Mononuclear cell (primary cell): Measurements from ENCODE around the gene WDR45B. TPM values are rescaled to one million over a fixed set of nuclear protein-coding genes. Genes with fewer than 3 reads are reported as not detected.

Experiments used
- H3K27me3 ChIP-seq: 2 replicates; pipeline ENCODE4 v1.6.0; 2011; ENCODE audit warnings: low read length, control low read depth; ENCODE audit not compliant: insufficient read depth
- H3K4me1 ChIP-seq: 2 replicates; pipeline ENCODE4 v1.5.1; 2011; ENCODE audit warnings: mild to moderate bottlenecking, low read length, control low read depth; ENCODE audit not compliant: insufficient read depth
- H3K4me3 ChIP-seq: 2 replicates; pipeline ENCODE4 v1.5.1; 2011; ENCODE audit warnings: mild to moderate bottlenecking, low read length, moderate library complexity
- H3K9me3 ChIP-seq: 2 replicates; pipeline ENCODE4 v1.5.1; 2011; ENCODE audit warnings: low read depth, mild to moderate bottlenecking, control low read depth, low read length
- total RNA-seq: library from RNA; depleted of rRNA; stranded (reverse); fragments of >200 nt; gene quantifications from one replicate; pipeline ENCODE4 v1.2.3, GENCODE V29; 2012

Gene WDR45B
- total RNA-seq, 1 donor: 73.3 TPM

DNA sequence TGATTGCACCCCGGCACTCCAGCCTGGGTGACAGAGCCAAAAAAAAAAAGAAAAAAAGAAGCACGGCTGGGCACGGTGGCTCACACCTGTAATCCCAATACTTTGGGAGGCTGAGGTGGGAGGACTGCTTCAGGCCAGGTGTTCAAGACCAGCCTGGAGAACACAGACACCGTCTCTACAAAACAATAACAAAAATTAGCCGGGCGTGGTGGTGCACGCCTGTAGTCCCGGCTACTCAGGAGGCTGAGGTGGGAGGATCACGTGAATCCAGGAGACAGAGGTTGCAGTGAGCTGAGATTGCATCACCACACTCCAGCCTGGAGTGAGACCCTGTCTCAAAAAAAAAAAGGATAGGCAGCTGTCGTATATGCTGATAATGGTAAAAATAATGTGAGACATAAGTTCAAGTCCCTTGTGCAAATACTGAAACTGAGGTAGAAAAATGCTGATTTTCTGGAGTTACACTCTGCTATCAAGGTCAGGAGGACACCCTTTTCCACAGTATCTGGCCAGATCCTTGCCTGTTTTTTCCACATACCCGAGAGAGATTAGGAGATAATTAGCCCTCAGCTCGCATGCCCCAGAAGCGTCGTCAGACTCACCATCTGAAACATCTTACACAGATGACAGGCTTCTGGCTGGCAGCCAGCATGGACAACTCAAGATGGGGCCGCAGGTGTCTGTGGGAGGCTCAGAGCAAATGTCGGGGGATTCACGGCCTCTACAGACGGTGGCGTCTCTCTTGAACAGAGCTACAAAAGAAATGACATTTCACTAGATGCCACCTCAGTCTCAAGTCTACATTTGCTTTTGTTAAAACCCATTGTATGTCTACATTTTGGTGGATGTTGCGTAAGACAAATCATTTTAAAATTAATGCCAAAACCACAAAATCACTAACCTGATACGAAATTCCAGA is 36.8 kb downstream of the WDR45B start:
- Histone ChIP-seq H3K9me3 (no peaks in the 10 kb centered on the region), H3K27me3 (no peaks in the 10 kb centered on the region), H3K4me3 (no peak overlapping the region), H3K4me1 (no peaks in the 10 kb centered on the region)

DNA sequence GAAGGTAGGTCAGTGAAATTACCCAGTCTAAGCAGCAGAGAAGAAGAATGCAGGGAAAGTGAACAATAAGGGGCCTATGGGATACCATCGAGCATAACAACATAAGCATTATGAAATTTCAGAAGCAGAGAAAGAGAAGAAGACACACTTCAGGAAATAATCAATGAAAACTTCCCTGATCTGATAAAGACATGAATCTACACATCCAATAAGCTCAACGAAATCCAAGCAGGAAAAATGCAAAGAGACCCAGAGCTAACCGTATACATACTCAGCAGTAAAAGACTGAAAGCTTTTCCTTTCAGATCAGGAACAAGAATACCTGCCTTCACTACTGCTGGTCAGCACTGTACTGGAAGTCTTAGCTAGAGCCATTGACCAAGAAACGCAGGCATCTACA is 38.6 kb downstream of the WDR45B start:
- H3K9me3 ChIP-seq: no peaks in the 10 kb centered on the region
- peaks cover under 1% of the 10 kb centered on the region for H3K4me1 ChIP-seq
- H3K4me3 ChIP-seq: no peak overlapping the region
- no peaks in the 10 kb centered on the region for H3K27me3 ChIP-seq

DNA sequence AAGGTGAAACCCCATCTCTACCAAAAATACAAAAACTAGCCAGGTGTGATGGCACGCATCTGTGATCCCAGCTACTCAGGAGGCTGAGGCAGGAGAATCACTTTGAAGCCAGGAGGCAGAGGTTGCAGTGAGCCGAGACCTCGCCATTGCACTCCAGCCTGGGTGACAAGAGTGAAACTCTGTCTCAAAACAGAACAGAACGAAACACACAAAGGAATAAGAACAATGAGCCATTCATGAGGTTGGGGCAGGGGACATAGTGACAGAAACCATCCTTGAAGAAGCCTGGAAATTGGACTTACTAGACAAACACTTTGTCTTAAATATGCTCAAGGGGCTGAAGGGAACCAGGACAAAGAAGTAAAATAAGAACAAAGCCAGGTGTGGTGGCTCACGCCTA is 39.4 kb downstream of the WDR45B start:
- no peak overlapping the region for H3K4me3 ChIP-seq
- no peaks in the 10 kb centered on the region for H3K27me3 ChIP-seq
- H3K9me3 ChIP-seq: no peaks in the 10 kb centered on the region
- peaks cover 9% of the 10 kb centered on the region for H3K4me1 ChIP-seq

DNA sequence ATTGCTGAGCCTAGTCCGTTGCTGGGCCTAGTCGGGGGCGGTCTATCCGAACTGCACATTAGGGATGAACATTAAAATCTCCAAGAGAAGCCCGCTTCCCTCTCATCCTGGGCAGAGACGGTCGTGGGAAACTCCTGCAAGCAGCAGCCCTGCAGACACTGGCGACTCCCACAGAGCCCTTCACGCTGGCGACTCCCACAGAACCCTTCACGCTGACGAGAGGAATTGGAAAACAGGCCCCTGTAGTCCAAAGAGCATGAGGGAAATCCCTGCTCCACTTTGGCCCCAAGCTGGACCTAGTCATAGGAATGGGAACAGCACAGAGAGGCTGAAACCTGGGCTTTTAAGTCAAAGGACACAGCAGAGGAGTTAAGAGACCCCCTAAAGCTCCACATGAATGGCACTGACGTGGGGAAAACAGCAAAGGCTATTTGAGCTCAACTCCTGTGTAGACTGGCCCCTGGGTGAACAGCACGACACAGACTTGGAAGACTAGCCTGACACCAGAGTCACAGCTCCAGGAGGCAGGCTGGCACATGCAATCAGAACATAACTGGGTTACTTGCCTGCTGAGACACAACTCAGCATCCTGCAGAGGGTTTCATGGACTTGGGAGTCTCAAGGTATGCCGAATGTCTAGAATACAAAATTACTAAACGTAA is 42.2 kb downstream of the WDR45B start:
- H3K4me3 ChIP-seq: no peak overlapping the region
- peaks cover 16% of the 10 kb centered on the region for H3K4me1 ChIP-seq
- H3K9me3 ChIP-seq: no peaks in the 10 kb centered on the region
- no peaks in the 10 kb centered on the region for H3K27me3 ChIP-seq

DNA sequence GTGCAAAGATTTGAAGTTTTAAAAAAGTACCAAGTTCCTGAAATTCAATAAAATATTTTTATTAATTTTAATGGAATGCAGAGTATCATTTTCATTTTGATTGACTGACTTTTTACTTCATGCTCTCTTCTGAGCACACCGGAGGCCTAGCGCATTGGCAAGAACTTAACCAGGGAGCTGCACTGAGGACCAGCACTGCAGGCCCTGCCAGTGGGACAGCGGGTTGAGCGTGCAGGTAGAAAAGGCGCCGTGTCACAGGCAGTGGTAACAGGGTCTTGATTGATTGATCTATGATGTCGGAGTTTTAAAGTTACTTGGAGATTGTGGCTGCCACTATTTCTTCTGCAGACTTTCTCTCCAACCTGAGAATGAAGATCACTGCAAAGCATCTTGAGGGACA is 43.7 kb downstream of the WDR45B start:
- peaks cover 16% of the 10 kb centered on the region for H3K4me1 ChIP-seq

DNA sequence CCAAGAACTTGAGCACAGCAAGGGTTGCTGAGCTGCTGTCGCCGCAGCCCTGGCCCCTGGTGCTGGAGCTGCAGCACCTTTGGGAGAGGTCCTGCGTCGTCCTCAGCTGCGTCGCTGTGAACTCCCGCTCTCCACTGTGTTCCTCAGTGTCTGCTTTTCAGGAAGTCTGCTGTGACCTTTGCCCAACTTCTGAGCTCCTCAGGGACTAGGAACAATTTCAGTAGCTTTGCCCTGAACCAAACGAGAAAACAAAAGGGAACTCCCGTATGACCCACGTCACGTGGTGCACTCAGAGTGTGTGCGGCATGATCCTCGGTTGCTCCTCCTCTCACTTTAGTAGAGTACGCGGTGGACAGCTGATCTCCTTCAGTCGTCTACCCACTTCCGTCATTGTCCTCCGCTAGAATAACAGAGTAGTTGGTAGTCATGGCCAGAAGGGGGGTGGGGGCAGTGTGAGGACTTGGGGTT is 44.2 kb downstream of the WDR45B start:
- peaks cover 16% of the 10 kb centered on the region for H3K4me1 ChIP-seq
- no peak overlapping the region for H3K4me3 ChIP-seq
- no peaks in the 10 kb centered on the region for H3K9me3 ChIP-seq
- no peaks in the 10 kb centered on the region for H3K27me3 ChIP-seq

More for the DNA sequence above, 43.7 kb downstream of the WDR45B start:
- Histone ChIP-seq H3K9me3 (no peaks in the 10 kb centered on the region), H3K4me3 (no peak overlapping the region), H3K27me3 (no peaks in the 10 kb centered on the region)

DNA sequence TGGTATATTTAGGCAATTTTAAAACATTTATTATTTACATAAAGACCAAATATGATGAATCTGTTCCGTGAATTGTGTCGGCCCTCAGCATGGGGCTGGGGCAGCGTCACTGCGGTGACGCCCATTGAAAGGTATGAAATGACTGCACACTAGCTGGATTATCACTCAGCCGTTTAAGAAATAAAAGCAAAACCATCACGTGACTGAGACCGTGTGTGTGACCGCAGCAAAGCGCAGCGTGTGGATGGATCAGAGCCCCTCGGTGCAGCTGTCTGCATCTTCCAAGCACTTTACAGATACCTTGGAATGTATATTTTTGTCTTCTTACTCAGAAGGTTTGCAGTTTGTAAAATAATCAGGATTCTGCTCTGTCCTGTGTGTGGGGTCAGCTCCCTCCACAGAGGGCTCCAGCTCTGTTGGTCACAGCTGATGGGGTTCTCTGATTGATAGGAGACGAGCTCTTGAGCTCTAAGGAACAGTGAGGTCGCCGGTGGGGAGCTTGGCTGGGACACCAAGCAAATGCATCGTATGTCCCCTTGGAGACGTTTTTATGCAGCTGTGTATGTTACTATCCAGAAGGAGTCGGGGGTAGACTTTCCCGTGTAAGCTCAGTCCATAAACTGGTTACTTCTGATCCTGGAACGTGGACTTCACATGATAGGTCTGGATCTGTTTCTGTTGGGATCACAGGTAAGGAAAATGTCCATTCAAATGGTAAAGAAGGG is 45.1 kb downstream of the WDR45B start:
- no peak overlapping the region for H3K4me3 ChIP-seq
- peaks cover 16% of the 10 kb centered on the region for H3K4me1 ChIP-seq
- H3K9me3 ChIP-seq: no peaks in the 10 kb centered on the region
- no peaks in the 10 kb centered on the region for H3K27me3 ChIP-seq

DNA sequence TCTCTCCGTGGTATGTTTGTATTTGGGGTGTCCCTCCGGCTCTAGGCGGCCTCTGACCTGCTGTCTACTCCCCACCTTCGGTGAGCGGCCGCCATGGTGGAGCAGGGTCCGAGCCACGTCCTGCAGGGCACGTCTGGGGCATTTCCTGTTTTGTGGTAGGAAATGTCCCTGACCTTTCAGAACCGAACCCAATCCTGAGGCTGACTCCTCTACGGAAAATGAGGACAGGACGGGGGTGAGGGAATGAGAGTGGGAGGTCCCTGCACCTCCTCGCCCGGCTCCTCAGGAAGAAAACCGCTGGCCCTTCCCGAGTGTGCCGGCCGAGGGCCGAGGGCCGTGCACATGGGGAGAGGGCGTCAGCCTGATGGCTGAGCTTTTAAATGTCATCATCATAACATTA is 45.8 kb downstream of the WDR45B start:
- Histone ChIP-seq H3K27me3 (no peaks in the 10 kb centered on the region), H3K4me3 (no peak overlapping the region), H3K4me1 (peaks cover 16% of the 10 kb centered on the region), H3K9me3 (no peaks in the 10 kb centered on the region)

DNA sequence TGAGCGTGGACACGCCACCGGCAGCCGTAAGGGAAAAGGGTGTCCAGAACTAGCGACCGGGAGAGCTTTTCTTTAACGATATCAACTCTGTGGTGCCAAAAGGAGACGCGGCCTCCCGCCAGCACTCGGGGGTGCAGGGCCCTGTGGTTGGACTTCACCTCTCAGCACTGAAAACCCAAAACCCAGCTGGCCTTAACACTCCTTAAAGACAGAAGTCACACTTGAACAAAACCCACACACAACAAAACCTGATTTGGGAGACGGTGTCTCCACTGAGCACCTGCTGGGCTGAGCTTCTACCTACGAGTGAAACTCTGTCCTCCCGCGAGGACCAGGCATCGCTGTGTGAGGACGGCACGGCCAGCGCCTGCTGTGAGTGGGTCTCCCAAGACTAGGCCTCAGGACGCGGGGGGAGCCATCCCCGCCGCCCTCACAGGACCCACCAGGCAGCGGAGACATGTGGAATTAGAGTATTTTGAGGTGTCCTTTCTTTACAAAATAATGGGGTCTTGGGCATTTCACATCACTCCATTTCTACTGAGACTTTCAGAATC is 46.7 kb downstream of the WDR45B start:
- peaks cover 16% of the 10 kb centered on the region for H3K4me1 ChIP-seq
- H3K4me3 ChIP-seq: no peak overlapping the region
- H3K27me3 ChIP-seq: no peaks in the 10 kb centered on the region
- no peaks in the 10 kb centered on the region for H3K9me3 ChIP-seq

DNA sequence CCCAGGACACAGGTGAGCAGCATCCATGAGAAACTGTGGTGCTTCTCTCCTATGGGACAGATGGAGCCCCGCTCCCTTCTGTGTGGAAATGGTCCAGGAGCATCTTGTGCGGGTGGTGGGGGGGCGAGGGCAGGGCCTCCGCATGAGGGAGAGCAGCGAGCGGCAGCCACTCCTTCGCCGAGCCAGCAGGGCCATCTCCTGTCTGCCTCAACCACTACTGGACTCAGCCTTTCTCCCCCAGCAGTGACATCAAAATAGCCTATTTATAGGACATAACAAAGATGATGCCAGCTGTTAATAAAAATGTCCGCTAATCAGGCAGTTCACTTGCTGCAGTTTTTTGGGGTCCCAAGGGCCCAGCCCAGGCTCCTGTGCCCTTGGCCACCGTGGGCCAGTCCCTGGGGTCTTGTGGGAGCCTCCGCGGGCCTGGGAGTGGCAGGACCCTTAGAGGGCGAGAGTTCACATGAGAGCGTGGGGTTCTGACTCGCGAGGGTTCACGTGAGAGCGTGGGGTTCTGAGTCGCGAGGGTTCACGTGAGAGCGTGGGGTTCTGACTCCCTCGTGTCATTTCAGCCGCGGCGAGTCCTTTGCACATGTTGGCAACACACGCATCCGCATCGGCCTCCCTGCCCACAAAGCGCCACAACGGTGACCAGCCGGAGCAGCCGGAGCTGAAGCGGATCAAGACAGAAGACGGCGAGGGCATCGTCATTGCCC is 47.4 kb downstream of the WDR45B start:
- Histone ChIP-seq H3K27me3 (no peaks in the 10 kb centered on the region), H3K9me3 (no peaks in the 10 kb centered on the region), H3K4me3 (no peak overlapping the region), H3K4me1 (peaks cover 16% of the 10 kb centered on the region)

DNA sequence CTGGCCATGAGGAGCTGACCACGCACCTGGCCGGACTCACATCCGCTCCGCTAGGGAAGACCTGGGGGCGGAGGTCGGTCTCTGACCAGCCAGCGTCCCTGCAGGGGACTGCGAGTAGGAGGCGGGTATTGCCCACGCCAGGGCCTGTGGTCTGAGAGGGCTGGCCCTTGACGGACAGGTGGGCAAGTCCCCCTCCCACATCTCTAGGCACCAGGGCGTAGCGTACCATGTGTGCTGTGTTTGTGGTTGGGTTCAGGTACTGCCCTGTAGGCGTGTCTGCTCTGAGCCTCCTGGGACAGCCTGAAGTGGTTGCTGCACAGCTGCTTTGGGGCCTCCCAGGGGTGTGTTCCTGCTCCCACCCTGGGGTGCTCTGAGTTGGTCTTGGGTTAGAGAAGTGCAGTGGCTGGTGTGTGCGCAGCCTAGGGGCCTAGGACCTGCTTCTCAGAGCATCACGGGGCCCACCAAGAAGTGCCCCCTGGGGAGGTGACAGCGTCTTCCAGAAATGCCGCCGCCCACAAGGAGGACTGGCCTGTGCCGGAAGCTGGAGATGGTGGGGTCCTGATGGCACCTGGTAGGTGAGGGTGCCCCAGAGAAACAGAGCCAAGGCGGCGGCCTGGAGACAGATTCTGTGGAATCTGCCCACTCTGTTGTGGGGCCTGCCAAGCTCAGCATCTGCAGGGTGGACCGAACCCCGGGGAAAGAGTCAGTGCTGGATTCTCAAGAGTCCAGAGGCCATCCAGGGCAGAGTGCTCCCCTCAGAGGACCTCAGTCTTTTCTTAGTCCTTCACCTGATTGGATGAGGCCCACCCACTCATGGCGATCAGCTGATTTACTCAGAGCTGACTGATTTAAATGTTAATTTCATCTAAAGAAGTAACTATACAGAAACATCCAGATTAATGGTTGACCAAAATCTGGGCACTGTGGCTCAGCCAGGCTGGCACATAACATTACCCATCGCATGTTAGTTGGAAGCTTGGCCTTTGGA is 48.3 kb downstream of the WDR45B start:
- Histone ChIP-seq H3K4me3 (no peak overlapping the region), H3K4me1 (peaks cover 16% of the 10 kb centered on the region), H3K9me3 (no peaks in the 10 kb centered on the region), H3K27me3 (no peaks in the 10 kb centered on the region)

DNA sequence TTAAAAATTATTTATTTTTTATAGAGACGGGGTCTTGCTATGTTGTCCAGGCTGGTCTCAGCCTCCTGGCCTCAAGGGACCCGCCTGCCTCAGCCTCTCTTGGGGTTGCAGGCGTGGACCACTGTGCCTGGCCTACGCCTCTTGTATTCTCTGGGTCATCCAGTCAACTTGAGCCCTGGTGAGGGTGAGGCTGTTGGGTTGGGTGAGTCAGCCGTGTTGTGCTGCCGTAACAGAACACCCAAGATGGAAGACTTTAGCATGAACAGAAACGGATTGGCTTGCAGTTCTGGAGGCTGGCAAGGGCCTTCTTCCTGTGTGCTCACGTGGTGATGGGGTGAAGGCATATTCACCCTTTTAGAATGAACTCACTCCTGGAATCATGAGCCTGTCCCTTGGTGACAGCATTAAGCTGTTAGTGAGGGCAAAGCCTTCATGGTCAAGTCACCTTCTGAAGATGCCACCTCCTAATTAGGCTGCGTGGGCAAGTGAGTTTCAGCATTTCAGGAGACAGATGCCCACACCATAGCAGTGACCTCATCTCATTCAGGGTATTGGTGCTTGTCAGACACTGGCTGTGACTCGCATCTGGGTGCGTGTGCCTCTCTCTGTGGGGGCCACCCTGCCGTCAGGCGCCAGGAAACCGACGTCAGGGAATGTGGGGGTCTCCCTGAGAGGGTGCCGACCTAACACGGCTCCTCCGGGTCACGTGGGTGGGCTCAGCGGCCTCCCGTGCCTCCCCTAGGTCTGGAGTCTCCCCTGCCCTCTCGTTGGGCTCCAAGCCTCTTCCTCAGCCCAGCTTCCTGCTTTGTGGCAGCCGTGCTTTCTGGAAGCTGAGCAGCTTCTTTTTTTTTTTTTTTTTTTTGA is 49.8 kb downstream of the WDR45B start:
- H3K4me3 ChIP-seq: no peak overlapping the region
- no peaks in the 10 kb centered on the region for H3K27me3 ChIP-seq
- peaks cover 18% of the 10 kb centered on the region for H3K4me1 ChIP-seq
- H3K9me3 ChIP-seq: no peaks in the 10 kb centered on the region
